ENCODE data around the gene EXOSC5. TPM values are rescaled to one million over a fixed set of nuclear protein-coding genes. Genes with fewer than 3 reads are reported as not detected.

Gene EXOSC5
- polyA plus RNA-seq, 1 donor from 2014 or later, result 42.0 TPM

- Histone ChIP-seq H3K9ac (ENCODE audit: low read length) (no peak overlapping the region), H4K20me1 (ENCODE audit: insufficient read depth) (no peaks in the 10 kb centered on the region), H3K27me3 (ENCODE audit: insufficient read depth, low read depth, low read length) (no peaks in the 10 kb centered on the region), H3K9me3 (ENCODE audit: low read length) (no peaks in the 10 kb centered on the region), H3F3A (ENCODE audit: insufficient read depth, low read length, poor library complexity, severe bottlenecking) (no peaks in the 10 kb centered on the region), H3K79me2 (replicated peaks; ENCODE audit: insufficient read depth, low read length) (no peaks in the 10 kb centered on the region), H3K4me3 (ENCODE audit: low read length) (no peak overlapping the region), H2AFZ (ENCODE audit: low read depth, low read length) (no peak overlapping the region), H3K27ac (ENCODE audit: low read length) (no peak overlapping the region), H3K9me2 (ENCODE audit: insufficient read depth, low read length) (no peaks in the 10 kb centered on the region), H3K36me3 (ENCODE audit: insufficient read depth, low read length) (no peaks in the 10 kb centered on the region), H3K4me2 (ENCODE audit: low read length) (no peak overlapping the region)
- TF ChIP-seq MXI1 (conservative IDR thresholded peaks at IDR 0.05; ENCODE audit: poor library complexity, severe bottlenecking) (no peak), EP300 (conservative IDR thresholded peaks at IDR 0.05; ENCODE audit: poor library complexity, severe bottlenecking) (no peak), POLR2AphosphoS5 (IDR thresholded peaks at IDR 0.05) (no peak), CTCF (IDR thresholded peaks at IDR 0.05; ENCODE audit: poor library complexity, severe bottlenecking) (no peak), TAF1 (IDR thresholded peaks at IDR 0.05; ENCODE audit: low read depth) (no peak), SMC3 (conservative IDR thresholded peaks at IDR 0.05; ENCODE audit: poor library complexity) (no peak), REST (IDR thresholded peaks at IDR 0.05; ENCODE audit: borderline replicate concordance) (no peak), EZH2 (IDR thresholded peaks at IDR 0.05; ENCODE audit: borderline replicate concordance, insufficient read depth, low read length, poor library complexity, severe bottlenecking) (no peak), RAD21 (conservative IDR thresholded peaks at IDR 0.05) (no peak)
These were observed 10.1 kb upstream of the EXOSC5 start for GRCh38 chr19:41407271-41407670.

GRCh38 chr19:41405776-41406175 is 8.6 kb upstream of the EXOSC5 start:
- H3K9ac ChIP-seq (ENCODE audit: low read length), result no peak overlapping the region
- no peak overlapping the region for H3K4me2 ChIP-seq (ENCODE audit: low read length)
- no peaks in the 10 kb centered on the region for H3K27me3 ChIP-seq (ENCODE audit: insufficient read depth, low read depth, low read length)
- H3K27ac ChIP-seq (ENCODE audit: low read length), result no peak overlapping the region
- H3K9me2 ChIP-seq (ENCODE audit: insufficient read depth, low read length), result no peaks in the 10 kb centered on the region
- no peaks in the 10 kb centered on the region for H3F3A ChIP-seq (ENCODE audit: insufficient read depth, low read length, poor library complexity, severe bottlenecking)
- H3K36me3 ChIP-seq (ENCODE audit: insufficient read depth, low read length), result no peaks in the 10 kb centered on the region
- no peak overlapping the region for H3K4me3 ChIP-seq (ENCODE audit: low read length)
- no peaks in the 10 kb centered on the region for H3K9me3 ChIP-seq (ENCODE audit: low read length)
- no peaks in the 10 kb centered on the region for H3K79me2 ChIP-seq (replicated peaks; ENCODE audit: insufficient read depth, low read length)
- no peak overlapping the region for H2AFZ ChIP-seq (ENCODE audit: low read depth, low read length)
- TF ChIP-seq TAF1 (IDR thresholded peaks at IDR 0.05; ENCODE audit: low read depth), result no peak
- TF ChIP-seq MXI1 (conservative IDR thresholded peaks at IDR 0.05; ENCODE audit: poor library complexity, severe bottlenecking), result no peak
- TF ChIP-seq CTCF (IDR thresholded peaks at IDR 0.05; ENCODE audit: poor library complexity, severe bottlenecking), result no peak
- TF ChIP-seq POLR2AphosphoS5 (IDR thresholded peaks at IDR 0.05), result no peak
- no peak for TF ChIP-seq RAD21 (conservative IDR thresholded peaks at IDR 0.05)
- no peak for TF ChIP-seq REST (IDR thresholded peaks at IDR 0.05; ENCODE audit: borderline replicate concordance)
- no peak for TF ChIP-seq EP300 (conservative IDR thresholded peaks at IDR 0.05; ENCODE audit: poor library complexity, severe bottlenecking)
- TF ChIP-seq SMC3 (conservative IDR thresholded peaks at IDR 0.05; ENCODE audit: poor library complexity), result no peak
- no peak for TF ChIP-seq EZH2 (IDR thresholded peaks at IDR 0.05; ENCODE audit: borderline replicate concordance, insufficient read depth, low read length, poor library complexity, severe bottlenecking)
- no peaks in the 10 kb centered on the region for H4K20me1 ChIP-seq (ENCODE audit: insufficient read depth)
